ENCODE results near the gene LRRC71.

DNA sequence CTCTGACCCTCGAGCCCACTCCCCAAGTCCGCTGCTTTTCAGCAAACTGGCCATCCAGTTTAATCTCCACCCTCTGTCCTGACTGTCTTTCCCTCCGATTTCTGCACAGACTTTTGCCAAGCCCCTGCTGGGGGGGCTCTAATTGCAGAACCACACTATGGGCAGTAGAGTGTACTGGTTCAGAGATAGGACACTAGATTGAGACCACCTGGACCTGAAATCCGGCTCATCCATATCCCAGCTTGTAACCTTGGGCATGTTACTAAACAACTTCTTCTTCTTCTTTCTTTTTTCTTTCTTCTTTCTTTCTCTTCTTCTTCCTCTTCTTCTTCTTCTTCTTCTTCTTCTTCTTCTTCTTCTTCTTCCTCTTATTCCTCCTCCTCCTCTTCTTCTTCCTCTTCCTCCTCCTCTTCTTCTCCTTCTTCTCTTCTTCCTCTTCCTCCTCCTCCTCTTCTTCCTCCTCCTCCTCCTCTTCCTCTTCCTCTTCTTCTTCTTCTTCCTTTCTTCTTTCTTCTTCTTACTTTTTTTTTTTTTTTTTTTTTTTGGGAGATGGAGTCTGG lies 7.7 kb downstream of the LRRC71 start:
- TF ChIP-seq, protein P1, sequence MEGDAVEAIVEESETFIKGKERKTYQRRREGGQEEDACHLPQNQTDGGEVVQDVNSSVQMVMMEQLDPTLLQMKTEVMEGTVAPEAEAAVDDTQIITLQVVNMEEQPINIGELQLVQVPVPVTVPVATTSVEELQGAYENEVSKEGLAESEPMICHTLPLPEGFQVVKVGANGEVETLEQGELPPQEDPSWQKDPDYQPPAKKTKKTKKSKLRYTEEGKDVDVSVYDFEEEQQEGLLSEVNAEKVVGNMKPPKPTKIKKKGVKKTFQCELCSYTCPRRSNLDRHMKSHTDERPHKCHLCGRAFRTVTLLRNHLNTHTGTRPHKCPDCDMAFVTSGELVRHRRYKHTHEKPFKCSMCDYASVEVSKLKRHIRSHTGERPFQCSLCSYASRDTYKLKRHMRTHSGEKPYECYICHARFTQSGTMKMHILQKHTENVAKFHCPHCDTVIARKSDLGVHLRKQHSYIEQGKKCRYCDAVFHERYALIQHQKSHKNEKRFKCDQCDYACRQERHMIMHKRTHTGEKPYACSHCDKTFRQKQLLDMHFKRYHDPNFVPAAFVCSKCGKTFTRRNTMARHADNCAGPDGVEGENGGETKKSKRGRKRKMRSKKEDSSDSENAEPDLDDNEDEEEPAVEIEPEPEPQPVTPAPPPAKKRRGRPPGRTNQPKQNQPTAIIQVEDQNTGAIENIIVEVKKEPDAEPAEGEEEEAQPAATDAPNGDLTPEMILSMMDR (IDR thresholded peaks at IDR 0.05), result no peak
- TF ChIP-seq POLR2A (IDR thresholded peaks at IDR 0.05), result no peak
- no peak for TF ChIP-seq POLR2AphosphoS5 (IDR thresholded peaks at IDR 0.05)
- TF ChIP-seq EP300 (IDR thresholded peaks at IDR 0.05), result no peak
